Measurements from ENCODE around the gene ESPNL.

Gene ESPNL

DNA sequence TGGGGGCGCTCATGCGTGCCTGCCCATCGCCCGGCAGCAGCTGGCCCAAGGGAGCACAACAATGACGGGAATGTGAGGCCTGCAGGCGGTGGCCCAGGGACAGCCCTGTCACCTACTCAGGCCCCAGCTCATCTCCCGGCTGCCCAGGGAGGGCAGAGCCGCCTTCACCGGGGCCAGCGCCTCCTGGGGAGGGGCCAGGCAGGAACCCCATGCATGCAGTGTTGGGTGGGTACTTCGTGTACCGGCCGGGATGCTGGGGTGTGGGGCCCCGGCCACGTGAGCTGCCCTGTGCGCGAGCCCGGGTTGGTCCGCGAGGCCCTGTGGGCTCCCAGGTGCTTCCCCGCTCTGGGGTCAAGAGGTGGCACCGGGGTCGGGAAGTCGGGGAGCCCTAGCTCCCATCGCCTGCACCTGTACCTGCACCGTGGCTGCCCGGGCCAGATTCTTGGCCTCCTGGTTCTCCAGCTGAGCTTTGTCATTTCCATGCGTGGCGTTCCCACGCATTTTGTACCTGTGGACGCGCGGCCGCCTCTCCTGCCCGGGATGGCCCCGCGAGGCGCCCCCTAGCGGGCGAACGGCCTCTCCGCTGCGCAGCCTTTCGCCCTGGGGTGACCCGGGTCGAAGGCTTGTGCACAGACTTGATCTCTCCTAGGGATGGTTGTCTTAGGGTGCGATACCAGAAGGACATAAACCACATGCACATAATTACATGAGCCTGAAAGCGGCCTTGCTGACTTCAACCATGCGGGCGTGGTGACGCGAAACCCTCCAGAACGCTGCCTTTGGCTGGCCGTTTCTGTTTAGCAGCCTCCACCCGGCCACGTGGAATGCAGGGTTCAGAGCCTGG is 39.3 kb downstream of the ESPNL start:
- no peaks in the 10 kb centered on the region for H3K36me3 ChIP-seq (ENCODE audit: control insufficient read depth in 1 of 2, insufficient read depth in 2 of 2, low read length in 2 of 2)
- H3K27me3 ChIP-seq (ENCODE audit: insufficient read depth, low read length): no peaks in the 10 kb centered on the region
- no peaks in the 10 kb centered on the region for H3K79me2 ChIP-seq (ENCODE audit: control insufficient read depth, insufficient read depth, low read length, poor library complexity)
- H3K9ac ChIP-seq (ENCODE audit: low read length): no peak overlapping the region
- no peak overlapping the region for H2BK5ac ChIP-seq (ENCODE audit: low read depth, low read length, poor library complexity)
- H2BK120ac ChIP-seq (ENCODE audit: insufficient read depth, low read length, poor library complexity): no peak overlapping the region
- H4K91ac ChIP-seq (ENCODE audit: low read depth, low read length): no peak overlapping the region
- H3K23ac ChIP-seq (ENCODE audit: low read length): no peak overlapping the region
- no peak overlapping the region for H3K14ac ChIP-seq (ENCODE audit: low read length)
- H3K4me3 ChIP-seq (ENCODE audit: low read depth, low read length): no peak overlapping the region
- peaks cover 14% of the 10 kb centered on the region in 2 experiments for H3K4me1 ChIP-seq (ENCODE audit: control insufficient read depth in 1 of 2, insufficient read depth in 2 of 2, low read length in 2 of 2)
- H3K9me3 ChIP-seq (ENCODE audit: insufficient read depth, low read depth, low read length): no peaks in the 10 kb centered on the region
- H3K79me1 ChIP-seq (ENCODE audit: low read length): no peaks in the 10 kb centered on the region
- no peak overlapping the region for H2AK5ac ChIP-seq (ENCODE audit: low read length)
- H2BK12ac ChIP-seq (ENCODE audit: low read length): no peak overlapping the region
- no peak overlapping the region for H3K18ac ChIP-seq (ENCODE audit: low read length)
- H3K4ac ChIP-seq (ENCODE audit: low read depth, low read length): no peak overlapping the region
- H3K27ac ChIP-seq (ENCODE audit: low read depth, low read length): no peak overlapping the region
- H4K8ac ChIP-seq (ENCODE audit: low read depth, low read length): no peak overlapping the region
- WGBS (ENCODE audit: extremely low coverage, insufficient coverage, insufficient read length): no CpG with 5 or more reads among the region's 56 CpGs
- peak; percentile 60 to 67 for DNase-seq
- H3K4me2 ChIP-seq (ENCODE audit: low read length): no peak overlapping the region
- H2AFZ ChIP-seq (ENCODE audit: insufficient read depth, low read length, poor library complexity): no peak overlapping the region
- no peak overlapping the region for H4K12ac ChIP-seq (ENCODE audit: low read depth, low read length)

DNA sequence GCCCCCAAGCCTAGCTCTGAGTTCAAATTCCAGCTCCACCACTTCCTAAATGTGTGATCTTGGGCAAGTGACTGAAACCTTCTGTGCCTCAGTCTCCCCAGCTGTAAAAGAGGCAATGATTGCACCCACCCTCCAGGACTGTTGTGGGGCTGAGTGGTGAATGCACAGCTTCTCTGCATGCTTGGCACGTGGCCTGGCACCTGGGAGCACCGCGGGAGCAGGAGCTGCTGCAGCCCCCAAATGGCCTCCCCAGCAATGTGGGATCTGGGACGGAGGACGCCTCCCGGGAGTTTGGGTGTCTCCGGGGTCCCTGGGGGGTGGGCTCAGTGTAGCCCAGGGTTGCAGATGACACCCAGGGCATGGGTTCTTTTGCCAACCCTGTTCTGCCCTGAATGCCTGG is 39.9 kb downstream of the ESPNL start:
- Histone ChIP-seq H3K27ac (ENCODE audit: low read depth, low read length) (no peak overlapping the region), H3K18ac (ENCODE audit: low read length) (no peak overlapping the region), H3K4me1 (ENCODE audit: control insufficient read depth in 1 of 2, insufficient read depth in 2 of 2, low read length in 2 of 2) (peaks cover 14% of the 10 kb centered on the region in 2 experiments), H3K4me3 (ENCODE audit: low read depth, low read length) (no peak overlapping the region), H3K4me2 (ENCODE audit: low read length) (no peak overlapping the region), H2BK5ac (ENCODE audit: low read depth, low read length, poor library complexity) (no peak overlapping the region), H3K36me3 (ENCODE audit: control insufficient read depth in 1 of 2, insufficient read depth in 2 of 2, low read length in 2 of 2) (no peaks in the 10 kb centered on the region), H2BK12ac (ENCODE audit: low read length) (no peak overlapping the region), H4K91ac (ENCODE audit: low read depth, low read length) (no peak overlapping the region), H3K27me3 (ENCODE audit: insufficient read depth, low read length) (no peaks in the 10 kb centered on the region), H3K79me1 (ENCODE audit: low read length) (no peaks in the 10 kb centered on the region), H2AFZ (ENCODE audit: insufficient read depth, low read length, poor library complexity) (no peak overlapping the region), H4K8ac (ENCODE audit: low read depth, low read length) (no peak overlapping the region), H4K12ac (ENCODE audit: low read depth, low read length) (no peak overlapping the region), H3K9me3 (ENCODE audit: insufficient read depth, low read depth, low read length) (no peaks in the 10 kb centered on the region), H3K9ac (ENCODE audit: low read length) (no peak overlapping the region), H2BK120ac (ENCODE audit: insufficient read depth, low read length, poor library complexity) (no peak overlapping the region), H3K14ac (ENCODE audit: low read length) (no peak overlapping the region), H3K23ac (ENCODE audit: low read length) (no peak overlapping the region), H3K79me2 (ENCODE audit: control insufficient read depth, insufficient read depth, low read length, poor library complexity) (no peaks in the 10 kb centered on the region), H2AK5ac (ENCODE audit: low read length) (no peak overlapping the region), H3K4ac (ENCODE audit: low read depth, low read length) (no peak overlapping the region)
- WGBS (ENCODE audit: extremely low coverage, insufficient coverage, insufficient read length): no CpG with 5 or more reads among the region's 7 CpGs
- DNase-seq: no peak

DNA sequence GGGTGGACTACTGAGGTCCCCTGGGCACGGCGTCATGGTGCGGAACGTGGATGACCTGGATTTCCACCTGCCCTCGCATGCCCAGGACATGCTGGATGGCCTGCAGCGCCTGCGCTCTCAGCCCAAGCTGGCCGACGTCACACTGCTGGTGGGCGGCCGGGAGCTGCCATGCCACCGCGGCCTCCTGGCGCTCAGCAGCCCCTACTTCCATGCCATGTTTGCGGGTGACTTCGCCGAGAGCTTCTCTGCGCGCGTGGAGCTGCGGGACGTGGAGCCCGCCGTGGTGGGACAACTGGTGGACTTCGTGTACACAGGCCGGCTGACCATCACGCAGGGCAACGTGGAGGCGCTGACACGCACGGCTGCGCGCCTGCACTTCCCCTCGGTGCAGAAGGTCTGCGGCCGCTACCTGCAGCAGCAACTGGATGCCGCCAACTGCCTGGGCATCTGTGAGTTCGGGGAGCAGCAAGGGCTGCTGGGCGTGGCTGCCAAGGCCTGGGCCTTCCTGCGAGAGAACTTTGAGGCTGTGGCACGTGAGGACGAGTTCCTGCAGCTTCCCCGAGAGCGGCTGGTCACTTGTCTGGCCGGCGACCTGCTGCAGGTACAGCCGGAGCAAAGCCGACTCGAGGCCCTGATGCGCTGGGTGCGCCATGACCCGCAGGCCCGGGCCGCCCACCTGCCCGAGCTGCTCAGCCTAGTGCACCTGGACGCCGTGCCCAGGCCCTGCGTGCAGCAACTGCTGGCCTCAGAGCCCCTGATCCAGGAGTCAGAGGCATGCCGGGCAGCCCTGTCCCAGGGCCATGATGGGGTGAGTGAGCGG is 40.8 kb downstream of the ESPNL start:
- H3K79me2 ChIP-seq (ENCODE audit: control insufficient read depth, insufficient read depth, low read length, poor library complexity): no peaks in the 10 kb centered on the region
- H3K18ac ChIP-seq (ENCODE audit: low read length): no peak overlapping the region
- H3K14ac ChIP-seq (ENCODE audit: low read length): no peak overlapping the region
- no peak overlapping the region for H2BK12ac ChIP-seq (ENCODE audit: low read length)
- H3K4me2 ChIP-seq (ENCODE audit: low read length): no peak overlapping the region
- H3K23ac ChIP-seq (ENCODE audit: low read length): no peak overlapping the region
- H3K9me3 ChIP-seq (ENCODE audit: insufficient read depth, low read depth, low read length): no peaks in the 10 kb centered on the region
- peaks cover 14% of the 10 kb centered on the region in 2 experiments for H3K4me1 ChIP-seq (ENCODE audit: control insufficient read depth in 1 of 2, insufficient read depth in 2 of 2, low read length in 2 of 2)
- H3K36me3 ChIP-seq (ENCODE audit: control insufficient read depth in 1 of 2, insufficient read depth in 2 of 2, low read length in 2 of 2): no peaks in the 10 kb centered on the region
- no peak overlapping the region for H2AFZ ChIP-seq (ENCODE audit: insufficient read depth, low read length, poor library complexity)
- H4K8ac ChIP-seq (ENCODE audit: low read depth, low read length): no peak overlapping the region
- no peak overlapping the region for H2AK5ac ChIP-seq (ENCODE audit: low read length)
- no CpG with 5 or more reads among the region's 60 CpGs for WGBS (ENCODE audit: extremely low coverage, insufficient coverage, insufficient read length)
- H3K79me1 ChIP-seq (ENCODE audit: low read length): no peaks in the 10 kb centered on the region
- H3K27me3 ChIP-seq (ENCODE audit: insufficient read depth, low read length): no peaks in the 10 kb centered on the region
- no peak for DNase-seq
- no peak overlapping the region for H3K27ac ChIP-seq (ENCODE audit: low read depth, low read length)
- no peak overlapping the region for H3K4me3 ChIP-seq (ENCODE audit: low read depth, low read length)
- no peak overlapping the region for H3K4ac ChIP-seq (ENCODE audit: low read depth, low read length)
- no peak overlapping the region for H2BK5ac ChIP-seq (ENCODE audit: low read depth, low read length, poor library complexity)
- no peak overlapping the region for H3K9ac ChIP-seq (ENCODE audit: low read length)
- H4K12ac ChIP-seq (ENCODE audit: low read depth, low read length): no peak overlapping the region
- H2BK120ac ChIP-seq (ENCODE audit: insufficient read depth, low read length, poor library complexity): no peak overlapping the region
- H4K91ac ChIP-seq (ENCODE audit: low read depth, low read length): no peak overlapping the region

DNA sequence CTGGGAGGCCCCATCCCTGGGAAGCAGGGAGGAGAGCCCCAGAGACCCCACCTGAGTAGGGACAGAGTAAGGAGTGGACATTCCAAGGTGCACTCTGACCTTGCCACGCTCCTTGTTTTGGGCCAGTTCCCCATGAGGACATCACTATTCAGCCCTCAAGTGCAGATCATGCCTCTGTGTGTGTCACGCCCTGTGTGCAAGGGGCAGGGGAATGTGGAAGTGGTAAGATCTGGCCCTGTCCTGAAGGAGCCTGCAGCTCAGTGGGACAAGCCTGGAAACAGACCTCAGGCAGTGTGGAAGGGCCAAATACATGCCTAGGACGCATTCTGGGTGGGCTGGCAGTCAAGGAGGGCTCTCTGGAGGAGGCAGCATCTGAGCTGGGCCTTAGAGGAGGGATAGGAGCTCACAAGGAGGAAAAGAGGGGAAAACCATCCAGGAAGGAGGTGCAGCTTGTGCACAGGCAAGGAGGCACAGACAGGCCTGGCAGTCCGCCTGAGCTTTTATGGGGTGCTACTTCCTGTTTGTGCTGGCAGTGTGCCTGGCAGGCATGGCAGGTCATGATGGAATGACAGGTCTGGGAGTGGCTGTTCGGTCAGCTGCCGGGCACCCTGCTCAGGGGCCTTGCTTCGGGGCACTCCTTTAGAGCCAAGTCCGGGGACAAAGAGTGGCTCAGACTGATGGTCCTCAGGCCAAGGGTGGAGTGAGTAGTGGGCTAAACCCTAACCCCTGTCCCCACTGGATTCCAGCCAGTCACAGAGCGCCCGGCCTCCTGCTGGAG is 41.6 kb downstream of the ESPNL start:
- no peaks in the 10 kb centered on the region for H3K27me3 ChIP-seq (ENCODE audit: insufficient read depth, low read length)
- no peak overlapping the region for H2AFZ ChIP-seq (ENCODE audit: insufficient read depth, low read length, poor library complexity)
- no peak overlapping the region for H4K91ac ChIP-seq (ENCODE audit: low read depth, low read length)
- no peak overlapping the region for H3K23ac ChIP-seq (ENCODE audit: low read length)
- no peak overlapping the region for H3K27ac ChIP-seq (ENCODE audit: low read depth, low read length)
- no peaks in the 10 kb centered on the region for H3K79me1 ChIP-seq (ENCODE audit: low read length)
- no peak overlapping the region for H3K4me2 ChIP-seq (ENCODE audit: low read length)
- H3K14ac ChIP-seq (ENCODE audit: low read length): no peak overlapping the region
- no peaks in the 10 kb centered on the region for H3K79me2 ChIP-seq (ENCODE audit: control insufficient read depth, insufficient read depth, low read length, poor library complexity)
- no peak overlapping the region for H4K12ac ChIP-seq (ENCODE audit: low read depth, low read length)
- H3K18ac ChIP-seq (ENCODE audit: low read length): no peak overlapping the region
- H3K4me1 ChIP-seq (ENCODE audit: control insufficient read depth in 1 of 2, insufficient read depth in 2 of 2, low read length in 2 of 2): peaks cover 14% of the 10 kb centered on the region in 2 experiments
- no peak overlapping the region for H3K4me3 ChIP-seq (ENCODE audit: low read depth, low read length)
- H3K4ac ChIP-seq (ENCODE audit: low read depth, low read length): no peak overlapping the region
- no peak overlapping the region for H4K8ac ChIP-seq (ENCODE audit: low read depth, low read length)
- no peak overlapping the region for H2BK120ac ChIP-seq (ENCODE audit: insufficient read depth, low read length, poor library complexity)
- H2AK5ac ChIP-seq (ENCODE audit: low read length): no peak overlapping the region
- H3K9me3 ChIP-seq (ENCODE audit: insufficient read depth, low read depth, low read length): no peaks in the 10 kb centered on the region
- H3K36me3 ChIP-seq (ENCODE audit: control insufficient read depth in 1 of 2, insufficient read depth in 2 of 2, low read length in 2 of 2): no peaks in the 10 kb centered on the region
- no peak overlapping the region for H2BK12ac ChIP-seq (ENCODE audit: low read length)
- no CpG with 5 or more reads among the region's 10 CpGs for WGBS (ENCODE audit: extremely low coverage, insufficient coverage, insufficient read length)
- no peak overlapping the region for H2BK5ac ChIP-seq (ENCODE audit: low read depth, low read length, poor library complexity)
- DNase-seq: peak; percentile 37 to 60
- H3K9ac ChIP-seq (ENCODE audit: low read length): no peak overlapping the region

All from trophoblast cell (in vitro differentiated cells and primary cell).